GM18508 (cell line): Measurements from ENCODE around the gene LRRC8D.

ENCODE experiments used
- ATAC-seq: cut with Tn5 transposase; IDR thresholded peaks from one replicate; pipeline ENCODE4 v1.9.1; 2021; ENCODE audit warnings: moderate number of reproducible peaks; ENCODE audit not compliant: insufficient read depth, unreplicated experiment

LRRC8D gene

GRCh38 chr1:89951766-89952604, 131.2 kb downstream of the LRRC8D start:
- ATAC-seq = no peak

- ATAC-seq = peak; percentile 5
These were observed 131.8 kb downstream of the LRRC8D start for GRCh38 chr1:89952605-89953130.

- ATAC-seq = peak; percentile 45
These were observed 132.3 kb downstream of the LRRC8D start for GRCh38 chr1:89953131-89953626.

GRCh38 chr1:89953929-89954328, 133.1 kb downstream of the LRRC8D start:
- ATAC-seq = no peak

- no peak for ATAC-seq
These were observed 133.6 kb downstream of the LRRC8D start for GRCh38 chr1:89954401-89954800.

- no peak for ATAC-seq
These were observed 134.7 kb downstream of the LRRC8D start for GRCh38 chr1:89955311-89956205.

- ATAC-seq = no peak
These were observed 136.3 kb downstream of the LRRC8D start for GRCh38 chr1:89957107-89957506.

- ATAC-seq = no peak
These were observed 138.2 kb downstream of the LRRC8D start for GRCh38 chr1:89958851-89959654.

- no peak for ATAC-seq
These were observed 138.9 kb downstream of the LRRC8D start for GRCh38 chr1:89959719-89960118.

GRCh38 chr1:89962024-89962741, 141.4 kb downstream of the LRRC8D start:
- no peak for ATAC-seq

- no peak for ATAC-seq
These were observed 141.9 kb downstream of the LRRC8D start for GRCh38 chr1:89962742-89963075.

GRCh38 chr1:89965193-89965768, 144.4 kb downstream of the LRRC8D start:
- ATAC-seq = no peak

- ATAC-seq = no peak
These were observed 145.8 kb downstream of the LRRC8D start for GRCh38 chr1:89966656-89967055.

GRCh38 chr1:89971600-89971999, 150.8 kb downstream of the LRRC8D start:
- peak; percentile 53 for ATAC-seq

- no peak for ATAC-seq
These were observed 151.2 kb downstream of the LRRC8D start for GRCh38 chr1:89972024-89972423.

- ATAC-seq = no peak
These were observed 152.8 kb downstream of the LRRC8D start for GRCh38 chr1:89973471-89974127.

GRCh38 chr1:89974256-89974655, 153.4 kb downstream of the LRRC8D start:
- ATAC-seq = no peak

- no peak for ATAC-seq
These were observed 154.1 kb downstream of the LRRC8D start for GRCh38 chr1:89974696-89975470.
